ENCODE data around the gene HCFC2. TPM values are rescaled to one million over a fixed set of nuclear protein-coding genes. Genes with fewer than 3 reads are reported as not detected.

Gene HCFC2
- total RNA-seq, 4 donors from 2014 or later: 13.3 to 46.4 (median 20.2) TPM

DNA sequence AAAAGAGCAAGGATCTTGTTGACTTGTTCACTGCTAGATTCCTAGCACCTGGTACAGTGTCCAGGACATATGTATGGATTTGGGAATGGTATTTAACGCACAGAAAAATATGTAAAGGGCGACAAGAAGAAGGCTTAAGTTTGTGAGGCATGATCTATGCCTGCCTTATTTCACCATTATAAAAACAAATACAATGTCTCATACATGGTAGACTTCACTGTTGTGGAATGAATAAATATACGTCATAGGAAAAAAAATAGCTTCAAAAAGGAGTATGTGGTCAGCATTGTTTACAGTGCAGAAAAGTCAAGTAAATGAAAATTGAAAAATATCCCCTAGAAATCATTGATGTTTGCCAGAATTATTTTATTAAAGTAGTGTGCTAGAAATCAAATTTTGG is 30.0 kb downstream of the HCFC2 start:
- Histone ChIP-seq H3K36me3 (peaks cover 0 to 47% (median 22%) of the 10 kb centered on the region in 4 donors), H3K4me3 (no peak overlapping the region), H3K27ac (no peak overlapping the region), H3K27me3 (no peaks in the 10 kb centered on the region), H3K4me1 (no peaks in the 10 kb centered on the region), H3K9me3 (no peaks in the 10 kb centered on the region)
- intact Hi-C loops (cut with DNase I; ENCODE audit: low total_unique reads): no loop called here
- no peak for DNase-seq
- WGBS, 2 donors (ENCODE audit: low coverage in 1 of 2): 93 to 96% methylated on average over 3 of the region's 3 CpGs
- in situ Hi-C loops (cut with MboI; ENCODE audit: low pct_ligation_motif_present in 1 of 4, low pct_unique_long_range_greater_than_20kb in 1 of 4, low sequenced_read_pairs in 3 of 4): no loop called here
- TF ChIP-seq POLR2A (IDR thresholded peaks at IDR 0.05): no peak
- no peak for TF ChIP-seq EP300 (IDR thresholded peaks at IDR 0.05; ENCODE audit: low read depth)
- TF ChIP-seq CTCF (IDR thresholded peaks at IDR 0.05): no peak
- no peak for TF ChIP-seq POLR2AphosphoS5 (IDR thresholded peaks at IDR 0.05)

DNA sequence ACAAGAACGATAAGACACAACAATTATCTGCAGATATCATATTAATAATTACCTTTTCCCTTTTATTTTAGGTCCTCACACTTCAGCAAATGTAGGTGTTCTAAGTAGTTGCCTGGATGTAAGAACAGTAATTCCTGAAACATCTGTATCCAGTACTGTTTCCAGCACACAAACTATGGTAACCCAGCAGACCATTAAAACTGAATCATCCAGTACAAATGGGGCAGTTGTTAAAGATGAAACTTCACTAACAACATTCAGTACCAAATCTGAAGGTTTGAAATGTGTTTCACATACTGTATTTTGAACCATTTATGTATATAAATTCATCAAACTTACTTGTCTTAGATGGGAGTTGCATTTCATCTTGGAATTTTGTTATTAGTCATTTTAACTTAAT is 31.0 kb downstream of the HCFC2 start:
- no peak overlapping the region for H3K4me3 ChIP-seq
- 59 to 87% methylated on average over 1 of the region's 1 CpG for WGBS, 2 donors (ENCODE audit: low coverage in 1 of 2)
- H3K27ac ChIP-seq: no peak overlapping the region
- TF ChIP-seq CTCF (IDR thresholded peaks at IDR 0.05): no peak
- TF ChIP-seq POLR2AphosphoS5 (IDR thresholded peaks at IDR 0.05): no peak
- TF ChIP-seq EP300 (IDR thresholded peaks at IDR 0.05; ENCODE audit: low read depth): no peak
- no peak for TF ChIP-seq POLR2A (IDR thresholded peaks at IDR 0.05)
- no peaks in the 10 kb centered on the region for H3K27me3 ChIP-seq
- in situ Hi-C loops (cut with MboI; ENCODE audit: low pct_ligation_motif_present in 1 of 4, low pct_unique_long_range_greater_than_20kb in 1 of 4, low sequenced_read_pairs in 3 of 4): no loop called here
- no peaks in the 10 kb centered on the region for H3K4me1 ChIP-seq
- no peak for DNase-seq
- intact Hi-C loops (cut with DNase I; ENCODE audit: low total_unique reads): no loop called here
- peaks cover 0 to 45% (median 19%) of the 10 kb centered on the region in 4 donors for H3K36me3 ChIP-seq
- no peaks in the 10 kb centered on the region for H3K9me3 ChIP-seq

GRCh38 chr12:104097954-104098353 is 33.6 kb downstream of the HCFC2 start:
- Histone ChIP-seq H3K4me3 (no peak overlapping the region), H3K36me3 (peaks cover 0 to 59% (median 14%) of the 10 kb centered on the region in 4 donors), H3K27ac (no peak overlapping the region), H3K4me1 (no peaks in the 10 kb centered on the region), H3K27me3 (no peaks in the 10 kb centered on the region), H3K9me3 (no peaks in the 10 kb centered on the region)
- no peak for TF ChIP-seq CTCF (IDR thresholded peaks at IDR 0.05)
- no peak for TF ChIP-seq POLR2A (IDR thresholded peaks at IDR 0.05)
- TF ChIP-seq EP300 (IDR thresholded peaks at IDR 0.05; ENCODE audit: low read depth): no peak
- TF ChIP-seq POLR2AphosphoS5 (IDR thresholded peaks at IDR 0.05): no peak
- in situ Hi-C loops (cut with MboI; ENCODE audit: low pct_ligation_motif_present in 1 of 4, low pct_unique_long_range_greater_than_20kb in 1 of 4, low sequenced_read_pairs in 3 of 4) (no loop called here), intact Hi-C loops (cut with DNase I; ENCODE audit: low total_unique reads) (no loop called here)
- no peak for DNase-seq
- 93% methylated on average over 2 of the region's 2 CpGs for WGBS, 2 donors (ENCODE audit: low coverage in 1 of 2)

DNA sequence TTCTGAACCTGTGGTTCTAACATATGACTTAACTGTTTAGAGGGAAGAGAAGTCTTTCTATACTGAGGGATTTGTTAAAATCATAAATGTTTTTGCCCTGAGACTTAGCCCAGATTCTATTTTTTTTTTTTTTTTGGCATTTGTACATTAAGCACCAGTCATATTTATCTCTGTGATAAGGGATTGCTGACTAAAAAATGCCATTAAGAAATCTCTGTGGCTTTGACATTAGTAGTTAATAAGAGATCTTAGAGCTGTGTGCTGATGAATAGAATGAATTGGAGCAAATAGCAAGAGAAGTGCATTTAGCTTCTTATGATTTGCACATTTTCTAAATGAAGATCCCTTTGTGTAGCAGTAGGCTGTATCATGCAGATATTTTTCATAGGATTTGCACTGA is 41.1 kb downstream of the HCFC2 start:
- intact Hi-C loops (cut with DNase I; ENCODE audit: low total_unique reads): loop anchor here (10.0 kb wide), 1 partner anchor 141 kb away; the partner anchor contains the start of gene TDG
- H3K4me3 ChIP-seq: no peak overlapping the region
- DNase-seq: no peak
- no peaks in the 10 kb centered on the region for H3K27me3 ChIP-seq
- peaks cover 0 to 5% (median 0%) of the 10 kb centered on the region in 4 donors for H3K4me1 ChIP-seq
- H3K27ac ChIP-seq: no peak overlapping the region
- H3K9me3 ChIP-seq: no peaks in the 10 kb centered on the region
- in situ Hi-C loops (cut with MboI; ENCODE audit: low pct_ligation_motif_present in 1 of 4, low pct_unique_long_range_greater_than_20kb in 1 of 4, low sequenced_read_pairs in 3 of 4): loop anchor here in 2 of 4 donors (10.0 to 25.0 kb wide), 2 partner anchors 168 to 221 kb away; partner anchors contain the start of gene HSP90B1 (in 1 of the 2)
- TF ChIP-seq POLR2AphosphoS5 (IDR thresholded peaks at IDR 0.05): no peak
- TF ChIP-seq EP300 (IDR thresholded peaks at IDR 0.05; ENCODE audit: low read depth): no peak
- no peak for TF ChIP-seq POLR2A (IDR thresholded peaks at IDR 0.05)
- no peak for TF ChIP-seq CTCF (IDR thresholded peaks at IDR 0.05)
- H3K36me3 ChIP-seq: peaks cover 0 to 15% (median 2%) of the 10 kb centered on the region in 4 donors
